Calu3 (cell line): ENCODE measurements around the gene UNKL. TPM values are rescaled to one million over a fixed set of nuclear protein-coding genes. Genes with fewer than 3 reads are reported as not detected.

Experiments
- BruUV-seq: library from RNA; stranded (reverse); fragments of 400-500 nt; replicated peaks from 2 replicates; lab custom pipeline; 2021; lab: Mats Ljungman, UMichigan
- CTCF ChIA-PET: fragments of 300-600 bp; sonication (Branson Sonifier 250); formaldehyde crosslinking; loops from one replicate; lab custom pipeline; 2022; ENCODE audit warnings: antibody characterized with exemption; lab: Charles Lee
- DNase-seq: peaks from one replicate; pipeline ENCODE4 v3.0.0; 2022
- H3K27ac Mint-ChIP-seq: one replicate; pipeline ENCODE4 v1.8.0; 2022; ENCODE audit warnings: mixed read lengths; ENCODE audit not compliant: unreplicated experiment
- H3K27me3 Mint-ChIP-seq: one replicate; pipeline ENCODE4 v1.8.0; 2022; ENCODE audit warnings: mixed read lengths; ENCODE audit not compliant: unreplicated experiment
- H3K36me3 Mint-ChIP-seq: one replicate; pipeline ENCODE4 v1.8.0; 2022; ENCODE audit warnings: mild to moderate bottlenecking, moderate library complexity, mixed read lengths; ENCODE audit not compliant: insufficient read depth, unreplicated experiment
- H3K4me1 Mint-ChIP-seq: one replicate; pipeline ENCODE4 v1.8.0; 2022; ENCODE audit warnings: mild to moderate bottlenecking, low read depth, mixed read lengths; ENCODE audit not compliant: unreplicated experiment
- H3K4me3 Mint-ChIP-seq: one replicate; pipeline ENCODE4 v1.8.0; 2022; ENCODE audit warnings: mild to moderate bottlenecking, low read depth, moderate library complexity, mixed read lengths; ENCODE audit not compliant: unreplicated experiment
- H3K9me3 Mint-ChIP-seq: one replicate; pipeline ENCODE4 v1.8.0; 2022; ENCODE audit warnings: low read depth, mixed read lengths; ENCODE audit not compliant: unreplicated experiment
- CTCF ChIP-seq: fragments of 200-600 bp; IDR thresholded peaks from one replicate; pipeline ENCODE4 v1.8.0; 2022; ENCODE audit warnings: antibody characterized with exemption; ENCODE audit not compliant: unreplicated experiment
- intact Hi-C: fragments of 100-400 bp; cut with micrococcal nuclease; formaldehyde crosslinking; loops from one replicate; pipeline ENCODE4 v1.10.0; 2022; ENCODE audit not compliant: unreplicated experiment
- total RNA-seq: library from RNA; stranded (reverse); gene quantifications from 2 replicates; pipeline ENCODE4 v1.2.3, GENCODE V29; 2022

UNKL gene
- total RNA-seq, 1 experiment from 2014 or later: 35.5 TPM

GRCh38 chr16:1428511-1428910 is 14.0 kb upstream of the UNKL start:
- intact Hi-C loops: no loop called here
- H3K9me3 Mint-ChIP-seq: no peaks in the 10 kb centered on the region
- H3K27ac Mint-ChIP-seq: no peak overlapping the region
- peaks cover 6% of the 10 kb centered on the region for H3K36me3 Mint-ChIP-seq
- H3K4me3 Mint-ChIP-seq: no peak overlapping the region
- H3K27me3 Mint-ChIP-seq: peaks cover 44% of the 10 kb centered on the region
- CTCF ChIA-PET: interaction anchor here (1.5 kb wide), 1 partner anchor 132 kb away, joined by 4 read pairs; no protein-coding TSS in a partner anchor
- no peaks in the 10 kb centered on the region for H3K4me1 Mint-ChIP-seq
- TF ChIP-seq CTCF: peak; percentile 19
- DNase-seq: peak; percentile 47
- BruUV-seq: no TSS peak

- Mint-ChIP-seq H3K9me3 (no peaks in the 10 kb centered on the region), H3K27ac (no peak overlapping the region), H3K4me1 (no peaks in the 10 kb centered on the region), H3K4me3 (no peak overlapping the region), H3K36me3 (peaks cover 6% of the 10 kb centered on the region), H3K27me3 (peaks cover 44% of the 10 kb centered on the region)
- TF ChIP-seq CTCF: no peak
- CTCF ChIA-PET: no interaction called here
- DNase-seq: no peak
- intact Hi-C loops: no loop called here
- BruUV-seq: no TSS peak
These were observed 13.3 kb upstream of the UNKL start for GRCh38 chr16:1427473-1428461.

GRCh38 chr16:1426734-1427471 is 12.4 kb upstream of the UNKL start:
- Mint-ChIP-seq H3K4me3 (no peak overlapping the region), H3K9me3 (no peaks in the 10 kb centered on the region), H3K27ac (no peak overlapping the region), H3K4me1 (no peaks in the 10 kb centered on the region), H3K27me3 (peaks cover 36% of the 10 kb centered on the region), H3K36me3 (peaks cover 1% of the 10 kb centered on the region)
- no peak for TF ChIP-seq CTCF
- BruUV-seq: no TSS peak
- intact Hi-C loops: no loop called here
- no peak for DNase-seq
- CTCF ChIA-PET: no interaction called here

DNA sequence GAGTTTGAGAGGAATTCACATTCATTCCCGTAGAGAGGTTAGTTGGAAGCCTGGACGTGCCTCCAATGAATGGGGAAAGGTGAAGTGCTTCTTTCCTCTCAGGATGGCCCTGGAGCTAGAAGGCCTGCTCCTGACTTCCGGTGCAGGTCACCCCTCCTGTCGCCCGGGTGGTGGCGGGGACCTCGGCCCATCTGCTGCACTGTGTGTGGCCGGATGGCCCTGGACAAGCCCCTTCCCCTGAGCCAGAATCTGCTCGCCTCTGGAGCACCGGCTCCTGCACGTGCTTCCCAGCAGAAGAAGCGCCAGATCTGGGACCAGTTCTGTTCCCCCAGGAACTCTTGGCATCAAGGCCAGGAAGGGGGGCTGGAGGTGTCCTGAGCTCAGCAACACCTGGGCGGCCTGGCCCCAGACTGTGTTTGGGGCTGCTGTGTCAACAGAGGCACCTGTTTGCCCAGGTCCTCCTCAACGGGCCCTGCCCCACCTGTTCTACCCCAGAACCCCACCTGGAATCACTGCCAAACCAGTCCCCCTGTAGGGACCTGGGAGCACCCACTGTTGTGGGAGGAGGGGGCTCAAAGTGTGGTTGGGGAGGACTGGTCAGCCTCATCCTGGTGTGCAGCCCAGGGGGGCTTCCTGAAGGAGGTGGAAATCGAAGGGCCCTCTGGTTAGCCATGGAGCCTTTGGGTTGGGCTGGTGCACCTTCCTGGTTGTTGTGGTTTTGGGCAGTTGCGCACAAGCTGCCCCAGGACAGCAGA is 11.3 kb upstream of the UNKL start:
- TF ChIP-seq CTCF: no peak
- Mint-ChIP-seq H3K27ac (no peak overlapping the region), H3K4me1 (no peaks in the 10 kb centered on the region), H3K4me3 (no peak overlapping the region), H3K27me3 (peaks cover 32% of the 10 kb centered on the region), H3K9me3 (no peaks in the 10 kb centered on the region), H3K36me3 (peaks cover 7% of the 10 kb centered on the region)
- CTCF ChIA-PET: no interaction called here
- intact Hi-C loops: no loop called here
- DNase-seq: no peak
- BruUV-seq: no TSS peak
